Liver (tissue), 3 donors: ENCODE results near the gene MAPKAP1.

Experiments used
- CTCF ChIP-seq: fragments of 150-350 bp; IDR thresholded peaks from 2 replicates; pipeline ENCODE4 v1.5.1; 2017; ENCODE audit warnings: improper control_type of control experiment, low read depth, low read length; ENCODE audit not compliant: missing input control
- EGR1 ChIP-seq, 2 donors: IDR thresholded peaks; 2 replicates each; pipeline ENCODE4 v1.6.1; 2016 to 2018; ENCODE audit warnings: antibody characterized with exemption in 2 of 2, low read depth in 2 of 2
- GABPA ChIP-seq, 2 donors: IDR thresholded peaks in 1 of 2; conservative IDR thresholded peaks in 1 of 2; 2 replicates each; pipeline ENCODE4 v1.6.1; 2016; ENCODE audit warnings: antibody characterized with exemption in 2 of 2, mild to moderate bottlenecking in 1 of 2, moderate library complexity in 1 of 2
- HNF4A ChIP-seq, 2 donors: conservative IDR thresholded peaks; 2 replicates each; pipeline ENCODE4 v1.6.1; 2016; ENCODE audit warnings: antibody characterized with exemption in 2 of 2, mild to moderate bottlenecking in 2 of 2
- JUND ChIP-seq, 2 donors: IDR thresholded peaks; 2 replicates each; pipeline ENCODE4 v1.6.1; 2016; ENCODE audit warnings: antibody characterized with exemption in 2 of 2
- MAX ChIP-seq: IDR thresholded peaks from 2 replicates; pipeline ENCODE4 v1.6.1; 2016; ENCODE audit warnings: antibody characterized with exemption
- RAD21 ChIP-seq, 2 donors: IDR thresholded peaks; 2 replicates each; pipeline ENCODE4 v1.6.1; 2016; ENCODE audit warnings: antibody characterized with exemption in 2 of 2, mild to moderate bottlenecking in 2 of 2
- REST ChIP-seq: IDR thresholded peaks from 2 replicates; pipeline ENCODE4 v1.6.1; 2016; ENCODE audit warnings: antibody characterized with exemption, mild to moderate bottlenecking
- SP1 ChIP-seq: IDR thresholded peaks from 2 replicates; pipeline ENCODE4 v1.6.1; 2018; ENCODE audit warnings: antibody characterized with exemption, mild to moderate bottlenecking
- TAF1 ChIP-seq: conservative IDR thresholded peaks from 2 replicates; pipeline ENCODE4 v1.6.1; 2016; ENCODE audit warnings: antibody characterized with exemption, mild to moderate bottlenecking
- YY1 ChIP-seq: IDR thresholded peaks from 2 replicates; pipeline ENCODE4 v1.6.1; 2016; ENCODE audit warnings: antibody characterized with exemption, mild to moderate bottlenecking
- donor health status: healthy.
- donor health status: healthy.

GRCh38 chr9:125388978-125389377 is 318.0 kb downstream of the MAPKAP1 start:
- TF ChIP-seq TAF1: no peak
- no peak for TF ChIP-seq CTCF
- peak; percentile 65 to 67 for TF ChIP-seq HNF4A (conservative IDR thresholded peaks at IDR 0.05)
- no peak for TF ChIP-seq YY1
- TF ChIP-seq MAX: no peak
- peak; percentile 50 for TF ChIP-seq SP1
- TF ChIP-seq REST: no peak
- TF ChIP-seq EGR1 (IDR thresholded peaks at IDR 0.05; ENCODE audit: low read depth in 2 of 2): no peak
- TF ChIP-seq GABPA (IDR thresholded peaks at IDR 0.05 in 1 of 2, conservative IDR thresholded peaks at IDR 0.05 in 1 of 2): no peak
- no peak for TF ChIP-seq JUND (IDR thresholded peaks at IDR 0.05)
- no peak for TF ChIP-seq RAD21 (IDR thresholded peaks at IDR 0.05)
